Kidney epithelial cell (primary cell): ENCODE data around the gene CBS. TPM values are rescaled to one million over a fixed set of nuclear protein-coding genes. Genes with fewer than 3 reads are reported as not detected.

Experiments used
- DNase-seq: peaks from one replicate; pipeline ENCODE4 v3.0.0-alpha.2; 2010; ENCODE audit warnings: low read depth
- H3K27me3 ChIP-seq: 2 replicates; pipeline ENCODE4 v1.6.0; 2011; ENCODE audit warnings: low read length; ENCODE audit not compliant: control insufficient read depth, insufficient read depth
- H3K36me3 ChIP-seq: 2 replicates; pipeline ENCODE4 v1.5.1; 2011; ENCODE audit warnings: low read length; ENCODE audit not compliant: control insufficient read depth, insufficient read depth
- H3K4me3 ChIP-seq: 2 replicates; pipeline ENCODE4 v1.5.1; 2011; ENCODE audit warnings: low read depth, mild to moderate bottlenecking, control low read depth, low read length
- CTCF ChIP-seq: IDR thresholded peaks from 2 replicates; pipeline ENCODE4 v1.5.1; 2011; ENCODE audit warnings: mild to moderate bottlenecking, moderate library complexity, low read length, control low read depth, inconsistent platforms; ENCODE audit not compliant: insufficient read depth, poor library complexity, severe bottlenecking
- total RNA-seq: library from RNA; depleted of rRNA; stranded (reverse); fragments of >200 nt; gene quantifications from 2 replicates; pipeline ENCODE4 v1.2.3, GENCODE V29; 2015

The CBS gene
- total RNA-seq, 1 donor from 2014 or later: 125 TPM

DNA sequence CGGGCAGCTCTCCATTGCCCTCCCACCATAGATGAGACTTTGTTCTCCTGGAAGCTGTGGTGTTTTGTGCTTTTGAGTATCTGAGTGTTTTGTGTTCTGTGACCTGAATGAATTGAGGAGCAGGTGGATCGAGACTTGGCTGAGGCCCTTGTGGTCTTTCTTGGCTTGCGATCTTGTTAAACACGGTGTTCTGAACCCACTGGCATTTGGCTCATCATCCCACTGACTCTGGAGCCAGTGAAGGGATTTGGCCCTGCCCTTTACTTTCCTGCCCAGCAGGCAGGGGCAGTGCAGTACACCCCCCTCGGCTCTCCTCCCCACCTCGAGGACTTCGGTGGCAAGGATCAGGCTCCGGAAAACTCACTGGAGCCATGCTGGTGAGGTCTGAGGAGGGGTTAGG is 70.7 kb downstream of the CBS start:
- DNase-seq: no peak
- Histone ChIP-seq H3K36me3 (no peaks in the 10 kb centered on the region), H3K4me3 (no peak overlapping the region), H3K27me3 (no peaks in the 10 kb centered on the region)
- TF ChIP-seq CTCF: no peak

Other genes with a start within 250 kb of the CBS start
- 17.2 and 18.2 TPM in 2 replicates for gene WDR4, start 196.3 kb downstream of the CBS start, total RNA-seq
- 31.6 and 32.8 TPM in 2 replicates for gene NDUFV3, start 182.5 kb downstream of the CBS start, total RNA-seq
- gene ERVH48-1, start 150.2 kb downstream of the CBS start, total RNA-seq: not detected in 2 replicates
- 14.0 and 18.3 TPM in 2 replicates for gene PKNOX1, start 101.3 kb downstream of the CBS start, total RNA-seq
- 33.3 and 36.5 TPM in 2 replicates for gene U2AF1, start 31.7 kb upstream of the CBS start, total RNA-seq
- gene CRYAA, start 93.2 kb upstream of the CBS start, total RNA-seq: not detected in 2 replicates